ENCODE data around the gene MTO1.

Gene MTO1

GRCh38 chr6:73508776-73509175, 47.2 kb downstream of the MTO1 start:
- H3K27ac ChIP-seq (ENCODE audit: extremely low read depth, low read depth, low read length), result no peak overlapping the region
- CTCF ChIA-PET, result interaction anchor here (0.6 kb wide), 1 partner anchor 163 kb away, joined by 3 read pairs; no protein-coding TSS in a partner anchor
- H3K36me3 ChIP-seq (ENCODE audit: control insufficient read depth in 2 of 2, insufficient read depth in 1 of 2, low read length in 2 of 2), result peaks cover 0 to 9% of the 10 kb centered on the region in 2 experiments; a peak in 2 of 3 replicates
- no peaks in the 10 kb centered on the region for H3K4me1 ChIP-seq (ENCODE audit: control insufficient read depth, insufficient read depth, low read length)
- TF ChIP-seq ZNF37A (tag by site-specific recombination; IDR thresholded peaks at IDR 0.05), result no peak
- no peak for TF ChIP-seq ZSCAN16 (tag by site-specific recombination; IDR thresholded peaks at IDR 0.05)
- no peak for TF ChIP-seq BCL11B (tag by site-specific recombination; IDR thresholded peaks at IDR 0.05; ENCODE audit: low read depth)
- no peak for TF ChIP-seq ZFP69B (tag by site-specific recombination; IDR thresholded peaks at IDR 0.05)
- TF ChIP-seq ZNF626 (tag by site-specific recombination; IDR thresholded peaks at IDR 0.05), result no peak
- TF ChIP-seq, protein P1, sequence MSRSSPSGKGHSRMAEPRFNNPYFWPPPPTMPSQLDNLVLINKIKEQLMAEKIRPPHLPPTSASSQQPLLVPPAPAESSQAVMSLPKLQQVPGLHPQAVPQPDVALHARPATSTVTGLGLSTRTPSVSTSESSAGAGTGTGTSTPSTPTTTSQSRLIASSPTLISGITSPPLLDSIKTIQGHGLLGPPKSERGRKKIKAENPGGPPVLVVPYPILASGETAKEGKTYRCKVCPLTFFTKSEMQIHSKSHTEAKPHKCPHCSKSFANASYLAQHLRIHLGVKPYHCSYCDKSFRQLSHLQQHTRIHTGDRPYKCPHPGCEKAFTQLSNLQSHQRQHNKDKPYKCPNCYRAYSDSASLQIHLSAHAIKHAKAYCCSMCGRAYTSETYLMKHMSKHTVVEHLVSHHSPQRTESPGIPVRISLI (tag by site-specific recombination; IDR thresholded peaks at IDR 0.05), result no peak
- no peak for TF ChIP-seq MEIS1 (CRISPR knock-in tag; IDR thresholded peaks at IDR 0.05; ENCODE audit: borderline replicate concordance)
- TF ChIP-seq HOXC10 (CRISPR knock-in tag; IDR thresholded peaks at IDR 0.05), result no peak
- TF ChIP-seq, protein P2, sequence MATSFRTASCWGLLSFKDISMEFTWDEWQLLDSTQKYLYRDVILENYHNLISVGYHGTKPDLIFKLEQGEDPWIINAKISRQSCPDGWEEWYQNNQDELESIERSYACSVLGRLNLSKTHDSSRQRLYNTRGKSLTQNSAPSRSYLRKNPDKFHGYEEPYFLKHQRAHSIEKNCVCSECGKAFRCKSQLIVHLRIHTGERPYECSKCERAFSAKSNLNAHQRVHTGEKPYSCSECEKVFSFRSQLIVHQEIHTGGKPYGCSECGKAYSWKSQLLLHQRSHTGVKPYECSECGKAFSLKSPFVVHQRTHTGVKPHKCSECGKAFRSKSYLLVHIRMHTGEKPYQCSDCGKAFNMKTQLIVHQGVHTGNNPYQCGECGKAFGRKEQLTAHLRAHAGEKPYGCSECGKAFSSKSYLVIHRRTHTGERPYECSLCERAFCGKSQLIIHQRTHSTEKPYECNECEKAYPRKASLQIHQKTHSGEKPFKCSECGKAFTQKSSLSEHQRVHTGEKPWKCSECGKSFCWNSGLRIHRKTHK (tag by site-specific recombination; IDR thresholded peaks at IDR 0.05), result no peak
- TF ChIP-seq ZNF175 (tag by site-specific recombination; IDR thresholded peaks at IDR 0.05), result no peak
- TF ChIP-seq ZNF394 (tag by site-specific recombination; IDR thresholded peaks at IDR 0.05; ENCODE audit: borderline replicate concordance), result no peak
- TF ChIP-seq MZF1 (tag by site-specific recombination; IDR thresholded peaks at IDR 0.05; ENCODE audit: borderline replicate concordance), result no peak
- TF ChIP-seq, protein P3, sequence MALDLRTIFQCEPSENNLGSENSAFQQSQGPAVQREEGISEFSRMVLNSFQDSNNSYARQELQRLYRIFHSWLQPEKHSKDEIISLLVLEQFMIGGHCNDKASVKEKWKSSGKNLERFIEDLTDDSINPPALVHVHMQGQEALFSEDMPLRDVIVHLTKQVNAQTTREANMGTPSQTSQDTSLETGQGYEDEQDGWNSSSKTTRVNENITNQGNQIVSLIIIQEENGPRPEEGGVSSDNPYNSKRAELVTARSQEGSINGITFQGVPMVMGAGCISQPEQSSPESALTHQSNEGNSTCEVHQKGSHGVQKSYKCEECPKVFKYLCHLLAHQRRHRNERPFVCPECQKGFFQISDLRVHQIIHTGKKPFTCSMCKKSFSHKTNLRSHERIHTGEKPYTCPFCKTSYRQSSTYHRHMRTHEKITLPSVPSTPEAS (tag by site-specific recombination; IDR thresholded peaks at IDR 0.05), result no peak
- TF ChIP-seq ZNF473 (tag by site-specific recombination; IDR thresholded peaks at IDR 0.05), result no peak
- no peak for TF ChIP-seq ZNF830 (tag by site-specific recombination; IDR thresholded peaks at IDR 0.05; ENCODE audit: low read depth)
- H3K4me3 ChIP-seq (ENCODE audit: low read depth, low read length), result no peak overlapping the region
- H3K9me3 ChIP-seq (ENCODE audit: control insufficient read depth, insufficient read depth, low read depth, low read length), result no peaks in the 10 kb centered on the region
- POLR2A ChIA-PET, result interaction anchor here (5.0 kb wide), 1 partner anchor 12 kb away, joined by 37 read pairs; the partner anchor contains the start of gene EEF1A1

- Histone ChIP-seq H3K9me3 (ENCODE audit: control insufficient read depth, insufficient read depth, low read depth, low read length) (no peaks in the 10 kb centered on the region), H3K27ac (ENCODE audit: extremely low read depth, low read depth, low read length) (no peak overlapping the region), H3K4me3 (ENCODE audit: low read depth, low read length) (no peak overlapping the region), H3K36me3 (ENCODE audit: control insufficient read depth in 2 of 2, insufficient read depth in 1 of 2, low read length in 2 of 2) (peaks cover 8 to 9% of the 10 kb centered on the region in 2 experiments; a peak in 2 of 3 replicates), H3K4me1 (ENCODE audit: control insufficient read depth, insufficient read depth, low read length) (no peaks in the 10 kb centered on the region)
- no peak for TF ChIP-seq SP2 (tag by site-specific recombination; IDR thresholded peaks at IDR 0.05)
- no peak for TF ChIP-seq MEIS1 (CRISPR knock-in tag; IDR thresholded peaks at IDR 0.05; ENCODE audit: borderline replicate concordance)
- no peak for TF ChIP-seq ZNF529 (tag by site-specific recombination; IDR thresholded peaks at IDR 0.05; ENCODE audit: insufficient replicate concordance)
- no peak for TF ChIP-seq YY2 (tag by site-specific recombination; IDR thresholded peaks at IDR 0.05)
- TF ChIP-seq, protein P4, sequence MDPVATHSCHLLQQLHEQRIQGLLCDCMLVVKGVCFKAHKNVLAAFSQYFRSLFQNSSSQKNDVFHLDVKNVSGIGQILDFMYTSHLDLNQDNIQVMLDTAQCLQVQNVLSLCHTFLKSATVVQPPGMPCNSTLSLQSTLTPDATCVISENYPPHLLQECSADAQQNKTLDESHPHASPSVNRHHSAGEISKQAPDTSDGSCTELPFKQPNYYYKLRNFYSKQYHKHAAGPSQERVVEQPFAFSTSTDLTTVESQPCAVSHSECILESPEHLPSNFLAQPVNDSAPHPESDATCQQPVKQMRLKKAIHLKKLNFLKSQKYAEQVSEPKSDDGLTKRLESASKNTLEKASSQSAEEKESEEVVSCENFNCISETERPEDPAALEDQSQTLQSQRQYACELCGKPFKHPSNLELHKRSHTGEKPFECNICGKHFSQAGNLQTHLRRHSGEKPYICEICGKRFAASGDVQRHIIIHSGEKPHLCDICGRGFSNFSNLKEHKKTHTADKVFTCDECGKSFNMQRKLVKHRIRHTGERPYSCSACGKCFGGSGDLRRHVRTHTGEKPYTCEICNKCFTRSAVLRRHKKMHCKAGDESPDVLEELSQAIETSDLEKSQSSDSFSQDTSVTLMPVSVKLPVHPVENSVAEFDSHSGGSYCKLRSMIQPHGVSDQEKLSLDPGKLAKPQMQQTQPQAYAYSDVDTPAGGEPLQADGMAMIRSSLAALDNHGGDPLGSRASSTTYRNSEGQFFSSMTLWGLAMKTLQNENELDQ (tag by site-specific recombination; IDR thresholded peaks at IDR 0.05; ENCODE audit: low read depth), result no peak
- TF ChIP-seq ZNF624 (tag by site-specific recombination; IDR thresholded peaks at IDR 0.05), result no peak
- TF ChIP-seq ZNF19 (tag by site-specific recombination; IDR thresholded peaks at IDR 0.05; ENCODE audit: low read depth), result no peak
- TF ChIP-seq, protein P5, sequence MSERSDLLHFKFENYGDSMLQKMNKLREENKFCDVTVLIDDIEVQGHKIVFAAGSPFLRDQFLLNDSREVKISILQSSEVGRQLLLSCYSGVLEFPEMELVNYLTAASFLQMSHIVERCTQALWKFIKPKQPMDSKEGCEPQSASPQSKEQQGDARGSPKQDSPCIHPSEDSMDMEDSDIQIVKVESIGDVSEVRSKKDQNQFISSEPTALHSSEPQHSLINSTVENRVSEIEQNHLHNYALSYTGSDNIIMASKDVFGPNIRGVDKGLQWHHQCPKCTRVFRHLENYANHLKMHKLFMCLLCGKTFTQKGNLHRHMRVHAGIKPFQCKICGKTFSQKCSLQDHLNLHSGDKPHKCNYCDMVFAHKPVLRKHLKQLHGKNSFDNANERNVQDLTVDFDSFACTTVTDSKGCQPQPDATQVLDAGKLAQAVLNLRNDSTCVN (tag by site-specific recombination; optimal IDR thresholded peaks at IDR 0.05), result no peak
- no peak for TF ChIP-seq ZNF350 (tag by site-specific recombination; IDR thresholded peaks at IDR 0.05)
- TF ChIP-seq ZFP3 (tag by site-specific recombination; IDR thresholded peaks at IDR 0.05; ENCODE audit: low read depth), result no peak
- POLR2A ChIA-PET, result interaction anchor here (5.0 kb wide), 1 partner anchor 11 kb away, joined by 37 read pairs; the partner anchor contains the start of gene EEF1A1
- CTCF ChIA-PET, result interaction anchor here (0.6 to 1.8 kb wide), 3 partner anchors 101 to 156 kb away, joined by 3 to 5 read pairs (median 3); no protein-coding TSS in a partner anchor
Measured at GRCh38 chr6:73509851-73510250, 48.3 kb downstream of the MTO1 start.

Data from HEK293 (cell line).